GM12878 (cell line): Measurements from ENCODE around the gene MPHOSPH9. TPM values are rescaled to one million over a fixed set of nuclear protein-coding genes. Genes with fewer than 3 reads are reported as not detected.

Experiments
- ATAC-seq: fragments of 200-7000 bp; cut with Tn5 transposase; 3 replicates; pipeline ENCODE4 v1.9.1; 2020; ENCODE audit warnings: mild to moderate bottlenecking, moderate library complexity
- BruUV-seq: library from RNA; stranded (reverse); fragments of 400-500 nt; replicated peaks from 2 replicates; lab custom pipeline; 2021; lab: Mats Ljungman, UMichigan
- CTCF ChIA-PET: fragments of 300-600 bp; sonication (Branson Sonifier 250); formaldehyde crosslinking; extraction: SDS; loops from one replicate; lab custom pipeline; 2021; ENCODE audit warnings: inconsistent platforms; lab: Yijun Ruan, JAX
- POLR2A ChIA-PET: fragments of 350-600 bp; formaldehyde crosslinking; extraction: SDS; loops from one replicate; lab custom pipeline; 2021; ENCODE audit warnings: inconsistent platforms; lab: Charles Lee
- RAD21 ChIA-PET: fragments of 300-600 bp; sonication (Branson Sonifier 250); formaldehyde crosslinking; loops from one replicate; lab custom pipeline; 2023; ENCODE audit warnings: antibody characterized with exemption; ENCODE audit not compliant: unreplicated experiment; lab: Charles Lee
- SMC1A ChIA-PET: fragments of 300-600 bp; sonication (Branson Sonifier 250); formaldehyde crosslinking; loops from one replicate; lab custom pipeline; 2023; ENCODE audit not compliant: unreplicated experiment, uncharacterized antibody; lab: Charles Lee
- DNase-seq: peaks from one replicate; pipeline ENCODE4 v3.0.0-alpha.2; 2011; ENCODE audit warnings: low read depth, low spot score
- FAIRE-seq: peaks from 3 replicates; lab custom pipeline; 2011; peaks lifted over from hg19 to GRCh38; lab: Jason Lieb, UNC
- H2AFZ ChIP-seq: 2 replicates; pipeline ENCODE4 v1.6.0; 2011; ENCODE audit warnings: low read depth, low read length, control low read depth; ENCODE audit not compliant: control insufficient read depth
- H3K27ac ChIP-seq: 2 replicates; pipeline ENCODE4 v1.5.1; 2011; ENCODE audit warnings: control low read depth; ENCODE audit not compliant: control insufficient read depth, insufficient read depth
- H3K27me3 ChIP-seq, 2 experiments: replicated peaks in 1 of 2; 2 replicates each; pipeline versions ENCODE4 v1.6.0 to v1.6.1; 2011; ENCODE audit warnings: low read length in 1 of 2; ENCODE audit not compliant: control insufficient read depth in 2 of 2, insufficient read depth in 2 of 2
- H3K36me3 ChIP-seq, 2 experiments: 2 replicates each; pipeline ENCODE4 v1.5.1; 2011; ENCODE audit warnings: low read length in 1 of 2; ENCODE audit not compliant: control insufficient read depth in 2 of 2, insufficient read depth in 2 of 2
- H3K4me1 ChIP-seq: 2 replicates; pipeline ENCODE4 v1.6.1; 2011; ENCODE audit warnings: mild to moderate bottlenecking, low read length, moderate library complexity, mixed read lengths; ENCODE audit not compliant: control insufficient read depth, insufficient read depth
- H3K4me2 ChIP-seq: 2 replicates; pipeline ENCODE4 v1.6.0; 2011; ENCODE audit warnings: control low read depth; ENCODE audit not compliant: control insufficient read depth, insufficient read depth
- H3K4me3 ChIP-seq: fragments of 200-600 bp; sonication (generic); 2 replicates; pipeline ENCODE4 v1.5.1; 2016
- H3K79me2 ChIP-seq: 2 replicates; pipeline ENCODE4 v1.6.0; 2011; ENCODE audit warnings: low read length; ENCODE audit not compliant: control insufficient read depth, insufficient read depth
- H3K9ac ChIP-seq: 2 replicates; pipeline ENCODE4 v1.8.0; 2011; ENCODE audit warnings: low read length, control low read depth, mixed read lengths; ENCODE audit not compliant: control insufficient read depth, insufficient read depth
- H3K9me3 ChIP-seq: replicated peaks from 3 replicates; pipeline ENCODE4 v1.5.1; 2011; ENCODE audit warnings: mild to moderate bottlenecking, low read length; ENCODE audit not compliant: control insufficient read depth, insufficient read depth
- H4K20me1 ChIP-seq: 2 replicates; pipeline ENCODE4 v1.6.0; 2011; ENCODE audit not compliant: control insufficient read depth, insufficient read depth
- BHLHE40 ChIP-seq, 2 experiments: fragments of 450-650 bp in 1 of 2; IDR thresholded peaks; 2 replicates each; pipeline ENCODE4 v1.6.1; 2011 to 2017; ENCODE audit warnings: low read depth in 2 of 2, borderline replicate concordance in 1 of 2, improper control_type of control experiment in 1 of 2, low read length in 1 of 2, mild to moderate bottlenecking in 1 of 2
- CBFB ChIP-seq: IDR thresholded peaks from 2 replicates; pipeline ENCODE4 v1.6.1; 2016; ENCODE audit warnings: antibody characterized with exemption, low read depth
- CBX3 ChIP-seq: fragments of 200-600 bp; sonication (generic); IDR thresholded peaks from 2 replicates; pipeline ENCODE4 v1.6.1; 2016; ENCODE audit warnings: low read depth, borderline replicate concordance
- EED ChIP-seq: sonication (generic); IDR thresholded peaks from 2 replicates; pipeline ENCODE4 v1.6.1; 2016; ENCODE audit warnings: antibody characterized with exemption, low read depth
- EP300 ChIP-seq, 2 experiments: fragments of 150-350 bp in 1 of 2; IDR thresholded peaks; 2 replicates each; pipeline ENCODE4 v1.6.1; 2011 to 2012; ENCODE audit warnings: low read depth in 2 of 2, low read length in 2 of 2, borderline replicate concordance in 1 of 2, improper control_type of control experiment in 1 of 2, inconsistent platforms in 1 of 2; ENCODE audit not compliant: control insufficient read depth in 1 of 2
- FOXK2 ChIP-seq: fragments of 450-650 bp; IDR thresholded peaks from 2 replicates; pipeline ENCODE4 v1.6.1; 2017; ENCODE audit warnings: mild to moderate bottlenecking, moderate library complexity
- IKZF2 ChIP-seq, 2 experiments: fragments of 450-650 bp; IDR thresholded peaks; 2 replicates each; pipeline ENCODE4 v1.6.1; 2017; ENCODE audit warnings: mild to moderate bottlenecking in 2 of 2, moderate library complexity in 2 of 2
- KLF5 ChIP-seq: fragments of 450-650 bp; IDR thresholded peaks from 2 replicates; pipeline ENCODE4 v1.6.1; 2014; ENCODE audit warnings: mild to moderate bottlenecking; ENCODE audit not compliant: partially characterized antibody
- MTA2 ChIP-seq: fragments of 450-650 bp; IDR thresholded peaks from 2 replicates; pipeline ENCODE4 v1.6.1; 2016; ENCODE audit warnings: low read depth, mild to moderate bottlenecking, moderate library complexity
- NFIC ChIP-seq: IDR thresholded peaks from 2 replicates; pipeline ENCODE4 v1.6.1; 2012; ENCODE audit warnings: low read depth, mild to moderate bottlenecking, inconsistent platforms, low read length, moderate library complexity
- NFYA ChIP-seq: IDR thresholded peaks from 2 replicates; pipeline ENCODE4 v1.6.1; 2011; ENCODE audit warnings: low read depth, mild to moderate bottlenecking, low read length, improper control_type of control experiment, borderline replicate concordance
- PML ChIP-seq: IDR thresholded peaks from 2 replicates; pipeline ENCODE4 v1.6.1; 2012; ENCODE audit warnings: low read length, inconsistent platforms
- RBBP5 ChIP-seq: fragments of 200-600 bp; sonication (generic); conservative IDR thresholded peaks from 2 replicates; pipeline ENCODE4 v1.6.1; 2016
- RFX5 ChIP-seq: IDR thresholded peaks from 2 replicates; pipeline ENCODE4 v1.6.1; 2011; ENCODE audit warnings: low read depth, low read length, improper control_type of control experiment
- SPI1 ChIP-seq: IDR thresholded peaks from 2 replicates; pipeline ENCODE4 v1.6.1; 2011; ENCODE audit warnings: low read depth, mild to moderate bottlenecking, low read length, moderate library complexity, borderline replicate concordance; ENCODE audit not compliant: insufficient read depth
- SRF ChIP-seq, 2 experiments: IDR thresholded peaks; 2 replicates each; pipeline ENCODE4 v1.6.1; 2011; ENCODE audit warnings: low read depth in 2 of 2, low read length in 2 of 2, mild to moderate bottlenecking in 1 of 2, moderate library complexity in 1 of 2
- TARDBP ChIP-seq: IDR thresholded peaks from 2 replicates; pipeline ENCODE4 v1.6.1; 2016; ENCODE audit warnings: borderline replicate concordance
- TCF12 ChIP-seq: IDR thresholded peaks from 2 replicates; pipeline ENCODE4 v1.6.1; 2011; ENCODE audit warnings: low read depth, mild to moderate bottlenecking, low read length
- WRNIP1 ChIP-seq: IDR thresholded peaks from 2 replicates; pipeline ENCODE4 v1.6.1; 2011; ENCODE audit warnings: low read depth, low read length, improper control_type of control experiment, borderline replicate concordance
- ZNF274 ChIP-seq: IDR thresholded peaks from one replicate; pipeline ENCODE4 v1.8.0; 2011; ENCODE audit not compliant: insufficient read length, insufficient read depth
- whole genome bisulfite sequencing: methylation state at CpG from one replicate; pipeline ENCODE4 v1.1.6; 2016; ENCODE audit warnings: low lambda C conversion rate; ENCODE audit not compliant: insufficient replicate concordance, insufficient coverage; ENCODE audit errors: missing lambda C conversion rate; 5-methylcytosine and 5-hydroxymethylcytosine counted together
- in situ Hi-C: fragments of 300-500 bp; cut with MboI; formaldehyde crosslinking; loops from 9 replicates; pipeline ENCODE4 v1.14.3; 2018; ENCODE audit warnings: mixed read lengths
- intact Hi-C: fragments of 100-400 bp; cut with micrococcal nuclease; formaldehyde crosslinking; loops from one replicate; pipeline ENCODE4 v1.14.2; 2022; ENCODE audit not compliant: unreplicated experiment
- polyA plus RNA-seq, 11 experiments: library from polyadenylated mRNA; depleted of rRNA in 4 of 11; unstranded in 6 of 11; stranded (reverse) in 5 of 11; fragments of >200 nt; fragmentation: Nextera tagmentation in 4 of 11; fragmentation: Illumina TruSeq in 1 of 11; extraction: Ambion mirVana in 4 of 11; extraction: Trizol in 1 of 11; gene quantifications; 1 replicate in 1 of 11; 2 replicates in 10 of 11; pipeline versions ENCODE4 v1.2.1 to v1.2.3, GENCODE V29; 2011 to 2016; ENCODE audit warnings: inconsistent platforms in 2 of 11, missing spikeins in 2 of 11, low read depth in 1 of 11
- total RNA-seq, 4 experiments: library from RNA; depleted of rRNA in 3 of 4; stranded (reverse); fragments of >200 nt in 3 of 4; fragmentation: Illumina TruSeq in 1 of 4; extraction: Trizol in 1 of 4; gene quantifications; 2 replicates each; pipeline versions ENCODE4 v1.2.1 to v1.2.3, GENCODE V29; 2013 to 2021
- TF ChIP-seq, protein P1 (sequence below): fragments of 450-650 bp; IDR thresholded peaks from 2 replicates; pipeline ENCODE4 v1.6.1; 2018; ENCODE audit warnings: borderline replicate concordance, mild to moderate bottlenecking; ENCODE audit not compliant: partially characterized antibody

Gene MPHOSPH9
- total and polyA plus RNA-seq, 10 of the 15 experiments (the other 5 are each of a cell fraction or from before 2014, with no cell fraction given), result 11.5 to 72.2 (median 45.7) TPM

DNA sequence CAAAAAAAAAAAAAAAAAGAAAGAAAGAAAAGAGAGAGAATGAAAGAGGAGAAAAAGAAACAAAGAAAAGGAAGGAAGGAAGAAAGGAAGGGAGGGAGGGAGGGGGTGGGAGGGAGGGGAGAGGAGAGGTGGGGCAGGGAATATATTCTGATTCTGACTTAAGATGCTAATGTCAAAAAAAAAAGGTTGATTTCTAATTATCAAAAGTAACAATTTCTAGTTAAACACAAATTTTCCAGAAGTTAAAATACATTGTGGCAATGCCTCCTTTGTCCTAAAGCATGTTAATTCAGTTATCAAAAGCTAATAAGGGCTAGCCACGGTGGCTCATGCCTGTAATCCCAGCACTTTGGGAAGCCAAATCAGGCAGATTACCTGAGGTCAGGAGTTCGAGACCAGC is 7.5 kb downstream of the MPHOSPH9 start (continued):
- TF ChIP-seq RFX5 (no peak), SRF (IDR thresholded peaks at IDR 0.05; ENCODE audit: low read depth in 2 of 2, low read length in 2 of 2) (no peak), NFIC (no peak), NFYA (no peak), PML (no peak), KLF5 (no peak), BHLHE40 (IDR thresholded peaks at IDR 0.05; ENCODE audit: borderline replicate concordance in 1 of 2, low read depth in 2 of 2, low read length in 1 of 2) (no peak), SPI1 (no peak), RBBP5 (no peak)

DNA sequence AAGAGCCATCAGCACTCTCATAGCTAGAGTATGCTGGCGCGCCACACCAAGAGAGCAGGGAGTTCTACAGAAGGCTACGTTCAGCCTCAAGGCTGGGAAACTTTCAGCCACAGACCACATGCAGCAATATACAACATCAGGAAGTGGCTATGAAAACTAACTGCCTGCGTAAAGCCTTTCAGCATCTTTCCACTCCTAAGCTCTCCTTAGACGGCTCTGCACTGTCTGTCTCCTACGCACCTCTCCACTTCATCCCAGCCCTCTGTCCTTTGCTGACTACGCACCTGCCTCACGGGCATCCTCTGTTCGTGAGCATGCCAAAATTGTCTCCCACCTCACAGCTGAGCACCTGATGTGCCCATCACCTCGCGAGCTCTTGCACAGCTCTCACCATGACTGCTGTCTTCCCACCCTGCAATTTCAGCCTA is 9.7 kb downstream of the MPHOSPH9 start:
- BruUV-seq, result no TSS peak
- H3K27ac ChIP-seq, result peak overlapping the region; percentile 10; the same call in 1 of the 2 replicates
- H3K9ac ChIP-seq, result no peak overlapping the region
- intact Hi-C loops, result no loop called here
- peak overlapping the region; percentile 44; the same call in 1 of the 2 replicates for H3K4me3 ChIP-seq
- no peaks in the 10 kb centered on the region for H4K20me1 ChIP-seq
- CTCF ChIA-PET, result interaction anchor here (0.8 to 8.1 kb wide), 5 partner anchors 8 to 62 kb away, joined by 3 to 71 read pairs (median 5); no protein-coding TSS in a partner anchor
- H3K4me2 ChIP-seq, result peak overlapping the region; percentile 5; the same call in 1 of the 2 replicates
- H3K36me3 ChIP-seq, result peaks cover 6 to 25% of the 10 kb centered on the region in 2 experiments
- ATAC-seq, result peak; percentile 88
- H3K79me2 ChIP-seq, result peaks cover 19% of the 10 kb centered on the region
- H3K4me1 ChIP-seq, result peaks cover 6% of the 10 kb centered on the region
- SMC1A ChIA-PET, result interaction anchor here (0.8 to 2.2 kb wide), 8 partner anchors 9 to 332 kb away, joined by 3 to 22 read pairs (median 4); partner anchors contain the start of genes MPHOSPH9 and MTRFR
- WGBS, result 37% methylated on average over 11 of the region's 11 CpGs
- no peaks in the 10 kb centered on the region for H3K27me3 ChIP-seq
- H2AFZ ChIP-seq, result no peak overlapping the region
- in situ Hi-C loops, result no loop called here
- peak; percentile 89 for FAIRE-seq
- DNase-seq, result no peak
- POLR2A ChIA-PET, result interaction anchor here (0.9 to 2.8 kb wide), 3 partner anchors 9 to 240 kb away, joined by 3 to 23 read pairs (median 5); partner anchors contain the start of genes MPHOSPH9 and MTRFR
- RAD21 ChIA-PET, result interaction anchor here (0.6 to 1.7 kb wide), 4 partner anchors 9 to 401 kb away, joined by 3 to 15 read pairs (median 6); partner anchors contain the start of genes MPHOSPH9 and MTRFR
- no peaks in the 10 kb centered on the region for H3K9me3 ChIP-seq
- TF ChIP-seq PML (no peak), MTA2 (0 out of 2 replicates have a peak, but pooled peaks have one; percentile 11), RFX5 (no peak), FOXK2 (no peak), TCF12 (no peak), CBX3 (no peak), EED (peak; percentile 61), ZNF274 (no peak), CBFB (no peak), IKZF2 (IDR thresholded peaks at IDR 0.05) (peak; percentile 80 to 82), WRNIP1 (no peak), EP300 (IDR thresholded peaks at IDR 0.05; ENCODE audit: borderline replicate concordance in 1 of 2, control insufficient read depth in 1 of 2, low read depth in 2 of 2, low read length in 2 of 2) (peak in 1 of 2 experiments; percentile 53; a peak in 1 of 4 replicates), TARDBP (no peak), BHLHE40 (IDR thresholded peaks at IDR 0.05; ENCODE audit: borderline replicate concordance in 1 of 2, low read depth in 2 of 2, low read length in 1 of 2) (peak; percentile 14 to 15; a peak in 1 of 4 replicates)
- TF ChIP-seq, protein P1, sequence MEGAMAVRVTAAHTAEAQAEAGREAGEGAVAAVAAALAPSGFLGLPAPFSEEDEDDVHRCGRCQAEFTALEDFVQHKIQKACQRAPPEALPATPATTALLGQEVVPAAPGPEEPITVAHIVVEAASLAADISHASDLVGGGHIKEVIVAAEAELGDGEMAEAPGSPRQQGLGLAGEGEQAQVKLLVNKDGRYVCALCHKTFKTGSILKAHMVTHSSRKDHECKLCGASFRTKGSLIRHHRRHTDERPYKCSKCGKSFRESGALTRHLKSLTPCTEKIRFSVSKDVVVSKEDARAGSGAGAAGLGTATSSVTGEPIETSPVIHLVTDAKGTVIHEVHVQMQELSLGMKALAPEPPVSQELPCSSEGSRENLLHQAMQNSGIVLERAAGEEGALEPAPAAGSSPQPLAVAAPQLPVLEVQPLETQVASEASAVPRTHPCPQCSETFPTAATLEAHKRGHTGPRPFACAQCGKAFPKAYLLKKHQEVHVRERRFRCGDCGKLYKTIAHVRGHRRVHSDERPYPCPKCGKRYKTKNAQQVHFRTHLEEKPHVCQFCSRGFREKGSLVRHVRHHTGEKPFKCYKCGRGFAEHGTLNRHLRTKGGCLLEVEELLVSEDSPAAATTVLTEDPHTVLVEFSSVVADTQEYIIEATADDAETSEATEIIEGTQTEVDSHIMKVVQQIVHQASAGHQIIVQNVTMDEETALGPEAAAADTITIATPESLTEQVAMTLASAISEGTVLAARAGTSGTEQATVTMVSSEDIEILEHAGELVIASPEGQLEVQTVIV, result no peak
